ENCODE results near the gene SLN. TPM values are rescaled to one million over a fixed set of nuclear protein-coding genes. Genes with fewer than 3 reads are reported as not detected.

SLN gene
- total and polyA plus RNA-seq, 9 of the 15 experiments (the other 6 are each of a cell fraction or from before 2014, with no cell fraction given) = not detected

GRCh38 chr11:107696140-107696539 is 15.7 kb downstream of the SLN start (continued):
- TF ChIP-seq ATF3 (IDR thresholded peaks at IDR 0.05) = peak; percentile 83
- TF ChIP-seq ATF3 (CRISPR knock-in tag; conservative IDR thresholded peaks at IDR 0.05) = no peak
- TF ChIP-seq JUND (IDR thresholded peaks at IDR 0.05; ENCODE audit: borderline replicate concordance, low read depth, low read length) = peak; percentile 69; the same call in 1 of the 2 replicates
- TF ChIP-seq JUND (tag; IDR thresholded peaks at IDR 0.05; ENCODE audit: borderline replicate concordance, low read depth, low read length) = peak; percentile 75; the same call in 2 of the 3 replicates
- TF ChIP-seq ETS1 (conservative IDR thresholded peaks at IDR 0.05; ENCODE audit: control insufficient read depth, low read depth, low read length) = no peak
- TF ChIP-seq IRF1 (CRISPR knock-in tag; IDR thresholded peaks at IDR 0.05; ENCODE audit: borderline replicate concordance) = no peak

- Histone ChIP-seq H3K79me2 (ENCODE audit: control insufficient read depth, insufficient read depth, low read length) (no peaks in the 10 kb centered on the region), H3K36me3 (ENCODE audit: control insufficient read depth, insufficient read depth, low read length) (no peaks in the 10 kb centered on the region), H3K27me3 (ENCODE audit: control insufficient read depth in 2 of 2, insufficient read depth in 2 of 2, low read length in 2 of 2) (peaks cover 5 to 6% of the 10 kb centered on the region in 2 experiments), H3K4me2 (ENCODE audit: insufficient read depth, low read length) (no peak overlapping the region), H3K4me1 (replicated peaks in 1 of 2; ENCODE audit: control insufficient read depth in 2 of 2, insufficient read depth in 2 of 2, low read length in 2 of 2) (no peaks in the 10 kb centered on the region; a peak in 1 of 5 replicates), H3K4me3 (no peak overlapping the region), H3K27ac (ENCODE audit: extremely low read depth, low read depth, low read length) (no peak overlapping the region), H2AFZ (ENCODE audit: low read depth, low read length) (no peak overlapping the region), H3K9ac (ENCODE audit: insufficient read depth in 1 of 2, low read depth in 2 of 2, low read length in 2 of 2) (no peak overlapping the region), H3K9me3 (replicated peaks; ENCODE audit: control insufficient read depth, insufficient read depth, low read depth, low read length) (no peaks in the 10 kb centered on the region), H3K9me1 (ENCODE audit: control insufficient read depth, insufficient read depth, low read length) (no peaks in the 10 kb centered on the region), H4K20me1 (replicated peaks; ENCODE audit: control insufficient read depth, insufficient read depth, low read length) (peaks cover 3% of the 10 kb centered on the region; the same call in 1 of the 2 replicates)
- in situ Hi-C loops (cut with MboI) (no loop called here), intact Hi-C loops (cut with micrococcal nuclease) (no loop called here)
- no peak for TF ChIP-seq ZNF584 (CRISPR knock-in tag; IDR thresholded peaks at IDR 0.05; ENCODE audit: low read depth)
- TF ChIP-seq HBP1 (CRISPR knock-in tag; IDR thresholded peaks at IDR 0.05) = no peak
- no peak for TF ChIP-seq MTA1 (IDR thresholded peaks at IDR 0.05; ENCODE audit: borderline replicate concordance)
- no peak for TF ChIP-seq ETV1 (tag; conservative IDR thresholded peaks at IDR 0.05; ENCODE audit: low read depth)
- TF ChIP-seq ZFP36 (IDR thresholded peaks at IDR 0.05; ENCODE audit: low read depth, low read length, partially characterized antibody) = no peak
- no peak for TF ChIP-seq POLR2G (IDR thresholded peaks at IDR 0.05; ENCODE audit: low read depth, low read length)
- TF ChIP-seq PTRF (tag; IDR thresholded peaks at IDR 0.05) = no peak
- no peak for TF ChIP-seq ZBTB34 (CRISPR knock-in tag; IDR thresholded peaks at IDR 0.05)
- no peak for ATAC-seq
- WGBS (ENCODE audit: insufficient coverage, low coverage, missing lambda C conversion rate) = 0% methylated on average over 1 of the region's 1 CpG
- CTCF ChIA-PET (ENCODE audit: low intra/inter-chr PET ratio) = no interaction called here
- BruUV-seq (replicated peaks) = no TSS peak
- POLR2A ChIA-PET = no interaction called here
- FAIRE-seq = no peak
- DNase-seq (ENCODE audit: extremely low read depth in 1 of 4, low spot score in 3 of 4) = no peak
These were observed 16.4 kb downstream of the SLN start for GRCh38 chr11:107695446-107695845.
